ENCODE measurements around the gene PRPH2.

GRCh38 chr6:42652024-42652746 lies 70.2 kb downstream of the PRPH2 start:
- TF ChIP-seq, protein P1, sequence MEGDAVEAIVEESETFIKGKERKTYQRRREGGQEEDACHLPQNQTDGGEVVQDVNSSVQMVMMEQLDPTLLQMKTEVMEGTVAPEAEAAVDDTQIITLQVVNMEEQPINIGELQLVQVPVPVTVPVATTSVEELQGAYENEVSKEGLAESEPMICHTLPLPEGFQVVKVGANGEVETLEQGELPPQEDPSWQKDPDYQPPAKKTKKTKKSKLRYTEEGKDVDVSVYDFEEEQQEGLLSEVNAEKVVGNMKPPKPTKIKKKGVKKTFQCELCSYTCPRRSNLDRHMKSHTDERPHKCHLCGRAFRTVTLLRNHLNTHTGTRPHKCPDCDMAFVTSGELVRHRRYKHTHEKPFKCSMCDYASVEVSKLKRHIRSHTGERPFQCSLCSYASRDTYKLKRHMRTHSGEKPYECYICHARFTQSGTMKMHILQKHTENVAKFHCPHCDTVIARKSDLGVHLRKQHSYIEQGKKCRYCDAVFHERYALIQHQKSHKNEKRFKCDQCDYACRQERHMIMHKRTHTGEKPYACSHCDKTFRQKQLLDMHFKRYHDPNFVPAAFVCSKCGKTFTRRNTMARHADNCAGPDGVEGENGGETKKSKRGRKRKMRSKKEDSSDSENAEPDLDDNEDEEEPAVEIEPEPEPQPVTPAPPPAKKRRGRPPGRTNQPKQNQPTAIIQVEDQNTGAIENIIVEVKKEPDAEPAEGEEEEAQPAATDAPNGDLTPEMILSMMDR (IDR thresholded peaks at IDR 0.05) = no peak
- TF ChIP-seq EP300 (IDR thresholded peaks at IDR 0.05) (no peak), POLR2AphosphoS5 (IDR thresholded peaks at IDR 0.05) (no peak)

Data from upper lobe of left lung (tissue), 4 donors.